Uterus (tissue), 2 donors: ENCODE results near the gene KCND3.

Source experiments
- CTCF ChIP-seq, 4 experiments: fragments of 200-600 bp in 2 of 4; fragments of 450-650 bp in 2 of 4; sonication (generic) in 2 of 4; IDR thresholded peaks; one replicate each; pipeline ENCODE4 v1.5.1; 2016 to 2019; ENCODE audit warnings: antibody characterized with exemption in 4 of 4, mild to moderate bottlenecking in 2 of 4, moderate library complexity in 1 of 4
- POLR2A ChIP-seq, 2 donors: fragments of 450-650 bp; IDR thresholded peaks; one replicate each; pipeline ENCODE4 v1.6.1; 2016; ENCODE audit warnings: antibody characterized with exemption in 2 of 2, mild to moderate bottlenecking in 1 of 2, moderate library complexity in 1 of 2

GRCh38 chr1:111873460-111874030 is 115.9 kb downstream of the KCND3 start:
- TF ChIP-seq CTCF (IDR thresholded peaks at IDR 0.05) (no peak), POLR2A (IDR thresholded peaks at IDR 0.05) (no peak)
